GM18867 (cell line): ENCODE measurements around the gene ERLIN1.

ENCODE experiments used
- ATAC-seq: cut with Tn5 transposase; IDR thresholded peaks from one replicate; pipeline ENCODE4 v1.9.1; 2021; ENCODE audit warnings: mild to moderate bottlenecking, moderate library complexity; ENCODE audit not compliant: unreplicated experiment

The ERLIN1 gene

GRCh38 chr10:100173035-100173434 is 12.8 kb downstream of the ERLIN1 start:
- ATAC-seq: no peak

- ATAC-seq: no peak
Measured at GRCh38 chr10:100172349-100172748, 13.5 kb downstream of the ERLIN1 start.

GRCh38 chr10:100168313-100168643 is 17.6 kb downstream of the ERLIN1 start:
- no peak for ATAC-seq

- no peak for ATAC-seq
Measured at GRCh38 chr10:100167553-100168312, 18.1 kb downstream of the ERLIN1 start.

- ATAC-seq: no peak
Measured at GRCh38 chr10:100163704-100164621, 21.9 kb downstream of the ERLIN1 start.

GRCh38 chr10:100162696-100163095 is 23.1 kb downstream of the ERLIN1 start:
- ATAC-seq: no peak

- ATAC-seq: peak; percentile 88
Measured at GRCh38 chr10:100158044-100158805, 27.6 kb downstream of the ERLIN1 start.

GRCh38 chr10:100157156-100157555 is 28.7 kb downstream of the ERLIN1 start:
- no peak for ATAC-seq

- ATAC-seq: peak; percentile 36
Measured at GRCh38 chr10:100155936-100156335, 29.9 kb downstream of the ERLIN1 start.

- ATAC-seq: no peak
Measured at GRCh38 chr10:100154666-100155065, 31.2 kb downstream of the ERLIN1 start.

GRCh38 chr10:100153239-100153825 is 32.5 kb downstream of the ERLIN1 start:
- no peak for ATAC-seq

- no peak for ATAC-seq
Measured at GRCh38 chr10:100151723-100152300, 34.0 kb downstream of the ERLIN1 start.

- peak; percentile 43 for ATAC-seq
Measured at GRCh38 chr10:100148353-100149211, 37.2 kb downstream of the ERLIN1 start.

- no peak for ATAC-seq
Measured at GRCh38 chr10:100146875-100147650, 38.8 kb downstream of the ERLIN1 start.

GRCh38 chr10:100146398-100146797 is 39.4 kb downstream of the ERLIN1 start:
- no peak for ATAC-seq

- ATAC-seq: no peak
Measured at GRCh38 chr10:100143756-100144155, 42.1 kb downstream of the ERLIN1 start.

- no peak for ATAC-seq
Measured at GRCh38 chr10:100141446-100142087, 44.3 kb downstream of the ERLIN1 start.

- ATAC-seq: no peak
Measured at GRCh38 chr10:100140070-100140469, 45.8 kb downstream of the ERLIN1 start.
